GM21526 (cell line): ENCODE data around the gene FMNL2.

Experiments used
- ATAC-seq: cut with Tn5 transposase; IDR thresholded peaks from one replicate; pipeline ENCODE4 v1.9.1; 2021; ENCODE audit warnings: moderate library complexity; ENCODE audit not compliant: unreplicated experiment, low FRiP score

The FMNL2 gene

GRCh38 chr2:152400607-152401214 lies 65.7 kb downstream of the FMNL2 start:
- no peak for ATAC-seq

- ATAC-seq: no peak
Observed at GRCh38 chr2:152402780-152403759, 68.1 kb downstream of the FMNL2 start.

GRCh38 chr2:152405206-152406118 lies 70.5 kb downstream of the FMNL2 start:
- ATAC-seq: peak; percentile 21

GRCh38 chr2:152406119-152406835 lies 71.3 kb downstream of the FMNL2 start:
- ATAC-seq: peak; percentile 64

GRCh38 chr2:152406836-152407161 lies 71.8 kb downstream of the FMNL2 start:
- no peak for ATAC-seq

GRCh38 chr2:152407204-152407721 lies 72.3 kb downstream of the FMNL2 start:
- peak; percentile 72 for ATAC-seq

GRCh38 chr2:152407806-152408205 lies 72.8 kb downstream of the FMNL2 start:
- no peak for ATAC-seq

GRCh38 chr2:152408254-152408653 lies 73.3 kb downstream of the FMNL2 start:
- ATAC-seq: no peak

- ATAC-seq: no peak
Observed at GRCh38 chr2:152409386-152410164, 74.6 kb downstream of the FMNL2 start.

- ATAC-seq: no peak
Observed at GRCh38 chr2:152410165-152410597, 75.2 kb downstream of the FMNL2 start.

GRCh38 chr2:152411154-152411553 lies 76.2 kb downstream of the FMNL2 start:
- no peak for ATAC-seq

GRCh38 chr2:152413228-152414030 lies 78.5 kb downstream of the FMNL2 start:
- ATAC-seq: no peak

- ATAC-seq: no peak
Observed at GRCh38 chr2:152415231-152415642, 80.3 kb downstream of the FMNL2 start.

GRCh38 chr2:152415796-152416195 lies 80.8 kb downstream of the FMNL2 start:
- no peak for ATAC-seq

- no peak for ATAC-seq
Observed at GRCh38 chr2:152418688-152419087, 83.7 kb downstream of the FMNL2 start.

GRCh38 chr2:152419944-152420343 lies 85.0 kb downstream of the FMNL2 start:
- ATAC-seq: no peak

GRCh38 chr2:152420363-152420762 lies 85.4 kb downstream of the FMNL2 start:
- ATAC-seq: no peak

- ATAC-seq: no peak
Observed at GRCh38 chr2:152420936-152421335, 86.0 kb downstream of the FMNL2 start.
